WERI-Rb-1 (cell line): ENCODE results near the gene GNS.

Experiments
- DNase-seq: peaks from one replicate; pipeline ENCODE4 v3.0.0-alpha.2; 2020
- H3K27ac ChIP-seq: fragments of 250-450 bp; sonication (Bioruptor Pico); 2 replicates; pipeline ENCODE4 v1.5.1; 2020; ENCODE audit warnings: mild to moderate bottlenecking, moderate library complexity
- H3K27me3 ChIP-seq: fragments of 250-450 bp; sonication (Bioruptor Pico); 2 replicates; pipeline ENCODE4 v1.5.1; 2021; ENCODE audit warnings: mild to moderate bottlenecking, low read depth, moderate library complexity; ENCODE audit not compliant: insufficient read depth, severe bottlenecking
- H3K36me3 ChIP-seq: fragments of 250-450 bp; sonication (Bioruptor Pico); 2 replicates; pipeline ENCODE4 v1.5.1; 2020; ENCODE audit warnings: mild to moderate bottlenecking, moderate library complexity
- H3K4me3 ChIP-seq: 2 replicates; pipeline ENCODE4 v1.5.1; 2011; ENCODE audit warnings: low read depth, mild to moderate bottlenecking, control low read depth, low read length
- H3K9me3 ChIP-seq: fragments of 250-450 bp; sonication (Bioruptor Pico); 2 replicates; pipeline ENCODE4 v1.5.1; 2021; ENCODE audit warnings: mild to moderate bottlenecking, moderate library complexity; ENCODE audit not compliant: severe bottlenecking
- TF ChIP-seq, protein P1 (sequence below): IDR thresholded peaks from 2 replicates; pipeline ENCODE4 v1.5.1; 2011; ENCODE audit warnings: low read depth, mild to moderate bottlenecking, control low read depth, inconsistent platforms, low read length

GNS gene

DNA sequence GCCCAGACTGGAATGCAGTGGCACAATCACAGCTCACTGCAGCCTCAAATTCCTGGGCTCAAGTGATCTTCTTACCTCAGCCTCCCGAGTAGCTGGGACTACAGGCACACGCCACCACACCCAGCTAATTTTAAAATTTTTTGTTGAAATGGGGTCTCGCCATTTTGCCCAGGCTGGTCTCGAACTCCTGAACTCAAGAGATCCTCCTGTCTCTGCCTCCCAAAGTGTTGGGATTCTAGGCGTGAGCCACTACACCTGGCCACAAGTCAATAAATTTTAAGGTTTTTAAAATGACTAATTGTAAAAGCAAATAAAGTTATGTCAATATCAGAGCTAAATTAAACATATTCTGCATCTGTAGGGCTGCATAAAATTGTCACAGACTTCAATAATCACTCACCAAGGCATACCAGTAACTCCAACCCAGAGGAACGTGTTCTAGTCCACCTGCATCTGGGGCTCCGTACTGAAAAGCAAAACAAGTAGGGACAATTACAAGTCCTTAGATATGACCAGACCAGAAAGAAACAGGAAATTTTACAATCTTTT lies 13.9 kb downstream of the GNS start:
- DNase-seq, result no peak
- no peak overlapping the region for H3K27ac ChIP-seq
- peaks cover 42% of the 10 kb centered on the region for H3K36me3 ChIP-seq
- no peaks in the 10 kb centered on the region for H3K9me3 ChIP-seq
- no peaks in the 10 kb centered on the region for H3K27me3 ChIP-seq
- TF ChIP-seq, protein P1, sequence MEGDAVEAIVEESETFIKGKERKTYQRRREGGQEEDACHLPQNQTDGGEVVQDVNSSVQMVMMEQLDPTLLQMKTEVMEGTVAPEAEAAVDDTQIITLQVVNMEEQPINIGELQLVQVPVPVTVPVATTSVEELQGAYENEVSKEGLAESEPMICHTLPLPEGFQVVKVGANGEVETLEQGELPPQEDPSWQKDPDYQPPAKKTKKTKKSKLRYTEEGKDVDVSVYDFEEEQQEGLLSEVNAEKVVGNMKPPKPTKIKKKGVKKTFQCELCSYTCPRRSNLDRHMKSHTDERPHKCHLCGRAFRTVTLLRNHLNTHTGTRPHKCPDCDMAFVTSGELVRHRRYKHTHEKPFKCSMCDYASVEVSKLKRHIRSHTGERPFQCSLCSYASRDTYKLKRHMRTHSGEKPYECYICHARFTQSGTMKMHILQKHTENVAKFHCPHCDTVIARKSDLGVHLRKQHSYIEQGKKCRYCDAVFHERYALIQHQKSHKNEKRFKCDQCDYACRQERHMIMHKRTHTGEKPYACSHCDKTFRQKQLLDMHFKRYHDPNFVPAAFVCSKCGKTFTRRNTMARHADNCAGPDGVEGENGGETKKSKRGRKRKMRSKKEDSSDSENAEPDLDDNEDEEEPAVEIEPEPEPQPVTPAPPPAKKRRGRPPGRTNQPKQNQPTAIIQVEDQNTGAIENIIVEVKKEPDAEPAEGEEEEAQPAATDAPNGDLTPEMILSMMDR, result no peak
- no peak overlapping the region for H3K4me3 ChIP-seq

DNA sequence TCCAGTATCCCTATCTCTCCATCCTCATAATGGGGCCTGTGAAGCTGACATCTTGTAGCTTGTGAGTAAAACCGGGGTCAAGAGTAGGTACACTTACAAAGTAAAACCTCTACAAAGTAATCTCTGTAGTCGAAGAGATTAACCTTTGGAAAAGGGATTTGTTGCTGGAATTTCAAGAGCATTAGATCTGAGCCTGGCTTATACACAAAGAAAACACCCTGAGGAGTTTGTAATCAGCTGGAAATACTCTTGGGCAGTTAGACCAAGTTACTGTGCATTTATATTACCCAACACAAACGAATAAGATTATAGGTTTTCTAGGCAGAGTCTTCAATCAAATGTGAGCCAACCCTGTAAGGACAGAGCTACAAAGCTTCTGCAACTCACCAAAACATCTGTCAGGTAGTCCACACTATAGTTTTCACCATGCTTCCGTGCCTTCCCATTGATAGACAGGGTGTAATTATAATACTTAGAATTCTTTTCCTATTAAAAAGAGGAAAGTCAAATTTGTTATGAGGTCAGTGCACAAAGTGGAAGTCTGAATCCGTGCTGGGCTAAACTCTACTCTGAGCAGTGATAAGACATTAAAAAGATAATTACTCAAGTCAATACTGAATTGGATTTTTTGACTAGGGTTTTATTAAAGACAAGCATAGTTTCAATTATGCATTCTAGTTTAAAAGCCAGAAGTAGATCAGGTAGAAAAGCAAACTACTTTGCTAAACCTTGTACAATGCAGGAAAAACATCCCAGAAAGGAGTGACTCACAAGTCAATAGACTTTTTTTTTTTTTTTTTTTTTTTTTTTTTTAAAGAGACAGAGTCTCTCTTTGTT lies 14.6 kb downstream of the GNS start:
- Histone ChIP-seq H3K9me3 (no peaks in the 10 kb centered on the region), H3K27ac (no peak overlapping the region), H3K27me3 (no peaks in the 10 kb centered on the region), H3K36me3 (peaks cover 43% of the 10 kb centered on the region), H3K4me3 (no peak overlapping the region)
- no peak for DNase-seq
- TF ChIP-seq, protein P1, result no peak

DNA sequence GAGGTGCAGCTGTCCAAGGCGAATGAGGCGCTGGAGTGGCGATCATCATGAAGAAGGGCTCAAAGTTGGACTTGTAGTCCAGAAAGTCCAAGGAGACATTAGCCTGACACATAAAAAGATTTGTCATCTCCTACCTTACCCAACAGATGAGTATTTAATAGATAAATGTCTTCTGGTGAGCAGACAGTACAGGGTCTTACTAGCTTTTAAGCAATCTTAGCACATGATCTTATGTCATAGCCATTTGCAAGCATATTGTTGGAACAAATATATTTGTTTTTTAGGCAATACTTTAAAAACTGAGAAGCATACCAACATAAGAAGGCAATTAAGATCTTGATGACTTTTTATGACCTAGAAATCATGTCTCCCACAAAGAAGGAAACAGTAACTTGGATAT lies 16.0 kb downstream of the GNS start:
- Histone ChIP-seq H3K9me3 (no peaks in the 10 kb centered on the region), H3K27ac (no peak overlapping the region), H3K4me3 (no peak overlapping the region), H3K36me3 (peaks cover 50% of the 10 kb centered on the region), H3K27me3 (no peaks in the 10 kb centered on the region)
- TF ChIP-seq, protein P1, result no peak
- no peak for DNase-seq

DNA sequence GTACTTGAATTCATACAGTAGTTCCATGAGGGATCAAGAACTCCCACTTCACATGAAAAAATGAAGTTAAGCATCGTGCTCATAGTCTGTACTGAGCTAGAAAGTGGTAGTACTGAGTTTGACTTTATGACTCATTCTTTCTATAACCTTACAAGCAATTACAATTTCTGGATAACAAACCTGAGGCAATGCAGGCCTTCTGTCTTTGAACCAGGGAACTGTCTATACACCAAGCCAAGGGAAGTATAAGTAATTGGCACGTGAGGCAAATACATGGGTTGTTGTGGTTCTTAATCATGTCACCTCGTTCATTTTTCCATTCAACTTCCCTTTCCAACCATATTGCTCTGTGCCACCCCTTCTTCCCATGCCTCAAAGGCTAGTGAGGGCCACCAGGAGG lies 16.8 kb downstream of the GNS start:
- Histone ChIP-seq H3K27ac (no peak overlapping the region), H3K27me3 (no peaks in the 10 kb centered on the region), H3K9me3 (no peaks in the 10 kb centered on the region), H3K36me3 (peaks cover 53% of the 10 kb centered on the region), H3K4me3 (no peak overlapping the region)
- no peak for DNase-seq
- TF ChIP-seq, protein P1, result no peak

DNA sequence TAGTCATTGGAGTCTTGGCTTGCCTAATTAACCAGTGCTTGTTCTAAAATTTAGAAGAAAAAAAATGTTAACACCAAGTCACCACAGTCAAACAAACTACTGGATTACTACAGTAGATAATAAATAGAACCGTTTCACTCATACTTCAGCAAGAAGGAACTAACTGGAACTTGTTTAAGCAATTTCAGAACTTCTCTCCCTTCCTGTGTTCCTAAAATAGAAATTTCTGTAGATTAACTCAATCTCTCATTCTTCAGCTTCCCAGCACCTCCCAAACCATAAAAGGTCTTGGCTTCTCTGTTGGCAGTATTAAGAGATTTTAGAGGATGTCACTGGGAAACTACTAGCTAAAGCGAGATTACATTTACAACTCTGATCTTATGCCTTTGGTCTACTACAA lies 18.6 kb downstream of the GNS start:
- H3K9me3 ChIP-seq, result no peaks in the 10 kb centered on the region
- H3K27me3 ChIP-seq, result no peaks in the 10 kb centered on the region
- no peak for DNase-seq
- peaks cover 65% of the 10 kb centered on the region for H3K36me3 ChIP-seq
- H3K27ac ChIP-seq, result no peak overlapping the region
- H3K4me3 ChIP-seq, result no peak overlapping the region
- TF ChIP-seq, protein P1, result no peak
